ENCODE data around the gene FAM111B.

Gene FAM111B

DNA sequence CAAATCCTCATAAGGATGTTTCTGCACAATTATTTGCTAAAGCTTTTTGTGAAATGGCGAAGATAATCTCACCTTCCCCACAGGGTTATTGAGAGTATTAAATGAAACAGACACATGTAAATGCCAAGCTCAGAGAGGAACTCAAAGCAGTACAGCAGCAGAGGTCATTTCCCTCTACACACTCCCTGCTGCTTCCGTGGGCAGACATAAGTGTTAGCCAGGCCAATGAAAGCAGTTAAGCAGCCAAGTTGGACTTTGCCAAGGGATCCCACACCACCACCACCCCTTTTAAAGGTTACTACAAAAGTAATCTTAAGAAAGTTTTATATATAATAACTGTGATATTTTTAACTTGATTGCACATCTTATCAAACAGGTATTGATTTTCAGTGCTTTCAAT, 31.6 kb downstream of the FAM111B start:
- Mint-ChIP-seq H3K9me3 (no peaks in the 10 kb centered on the region), H3K4me3 (no peak overlapping the region), H3K27me3 (ENCODE audit: low read depth) (no peaks in the 10 kb centered on the region), H3K27ac (no peak overlapping the region), H3K4me1 (ENCODE audit: low read depth) (peaks cover 33% of the 10 kb centered on the region), H3K36me3 (ENCODE audit: low read depth) (peaks cover 24% of the 10 kb centered on the region)

DNA sequence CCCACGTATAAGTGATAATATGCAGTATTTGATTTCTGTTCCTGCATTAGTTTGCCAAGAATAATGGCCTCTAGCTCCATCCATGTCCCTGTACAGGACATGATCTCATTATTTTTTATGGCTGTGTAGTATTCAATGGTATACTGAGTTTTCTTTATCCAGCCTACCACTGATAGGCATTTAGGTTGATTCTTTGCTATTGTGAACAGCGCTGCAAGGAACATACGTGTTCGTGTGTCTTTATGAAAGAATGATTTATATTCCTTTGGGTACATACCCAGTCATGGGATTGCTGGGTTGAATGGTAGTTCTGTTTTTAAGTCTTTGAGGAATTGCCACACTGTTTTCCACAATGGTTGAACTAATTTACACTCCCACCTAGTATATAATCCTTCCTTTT, 34.2 kb downstream of the FAM111B start:
- H3K4me1 Mint-ChIP-seq (ENCODE audit: low read depth), result peaks cover 38% of the 10 kb centered on the region

GRCh38 chr11:59141673-59142460, 34.8 kb downstream of the FAM111B start:
- Mint-ChIP-seq H3K4me1 (ENCODE audit: low read depth) (peaks cover 42% of the 10 kb centered on the region), H3K27me3 (ENCODE audit: low read depth) (no peaks in the 10 kb centered on the region), H3K9me3 (no peaks in the 10 kb centered on the region), H3K4me3 (peak overlapping the region; percentile 97), H3K36me3 (ENCODE audit: low read depth) (peaks cover 31% of the 10 kb centered on the region), H3K27ac (peak overlapping the region; percentile 96)

More for the DNA sequence above, 34.2 kb downstream of the FAM111B start:
- Mint-ChIP-seq H3K9me3 (no peaks in the 10 kb centered on the region), H3K27ac (no peak overlapping the region), H3K4me3 (peak overlapping the region; percentile 97), H3K36me3 (ENCODE audit: low read depth) (peaks cover 26% of the 10 kb centered on the region), H3K27me3 (ENCODE audit: low read depth) (no peaks in the 10 kb centered on the region)

DNA sequence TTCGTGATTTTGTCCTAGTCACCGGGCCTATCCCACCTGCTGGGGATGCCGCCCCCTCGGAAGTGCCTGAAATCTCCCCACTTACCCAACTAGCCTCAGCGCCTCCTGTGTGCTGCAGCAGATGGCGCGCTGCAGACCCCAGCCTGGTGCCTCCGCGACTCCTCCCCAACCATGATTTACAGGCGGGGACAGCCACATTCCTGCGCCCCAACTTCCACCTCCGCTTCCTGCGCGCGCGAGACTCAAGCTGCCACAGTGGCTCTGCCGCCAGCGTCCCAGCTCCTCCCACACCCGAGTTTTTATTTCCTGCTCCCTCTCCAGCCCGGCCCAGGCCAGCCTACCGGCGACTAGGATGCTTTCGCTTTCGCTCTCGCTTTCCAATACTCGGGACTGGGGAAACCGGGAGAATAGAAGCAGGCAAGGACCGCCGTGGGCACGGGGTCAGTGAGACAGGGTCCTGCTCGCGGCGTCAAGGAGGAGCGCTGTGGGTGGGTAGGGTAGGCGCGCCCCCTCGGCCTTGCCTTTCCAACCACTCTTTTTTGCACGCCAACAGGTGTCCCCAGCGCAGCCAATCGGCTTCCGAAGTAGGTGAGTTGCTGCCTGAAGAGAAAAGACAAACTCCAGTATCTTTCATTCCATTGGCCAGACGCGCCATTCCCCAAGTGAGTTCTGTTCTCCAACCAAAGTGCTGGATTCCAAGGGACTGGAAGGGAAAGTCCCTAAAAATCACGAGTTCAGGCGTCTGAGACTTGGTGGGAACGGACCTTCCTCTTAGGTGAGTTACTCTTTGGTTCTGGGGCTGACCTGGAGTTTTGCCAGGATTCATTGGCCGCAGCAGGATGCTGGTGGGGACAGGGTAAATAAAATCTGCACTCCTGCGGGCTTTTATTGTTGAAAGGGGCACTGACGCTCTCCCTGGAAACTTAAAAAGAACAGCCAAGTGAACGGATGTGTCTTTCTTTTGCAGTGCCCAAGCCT, 35.8 kb downstream of the FAM111B start, which contains the start of gene FAM111A:
FAM111A (plus strand) TSS at position 327 of the 978 bp plus-strand sequence. CDS start 6,017 bp downstream, outside the sequence.
- Mint-ChIP-seq H3K4me3 (peak within 1 kb of the TSS; percentile 97), H3K36me3 (ENCODE audit: low read depth) (peaks cover 36% of the 10 kb centered on the region), H3K9me3 (no peaks in the 10 kb centered on the region), H3K4me1 (ENCODE audit: low read depth) (peaks cover 50% of the 10 kb centered on the region), H3K27me3 (ENCODE audit: low read depth) (no peaks in the 10 kb centered on the region), H3K27ac (peak within 1 kb of the TSS; percentile 96)

DNA sequence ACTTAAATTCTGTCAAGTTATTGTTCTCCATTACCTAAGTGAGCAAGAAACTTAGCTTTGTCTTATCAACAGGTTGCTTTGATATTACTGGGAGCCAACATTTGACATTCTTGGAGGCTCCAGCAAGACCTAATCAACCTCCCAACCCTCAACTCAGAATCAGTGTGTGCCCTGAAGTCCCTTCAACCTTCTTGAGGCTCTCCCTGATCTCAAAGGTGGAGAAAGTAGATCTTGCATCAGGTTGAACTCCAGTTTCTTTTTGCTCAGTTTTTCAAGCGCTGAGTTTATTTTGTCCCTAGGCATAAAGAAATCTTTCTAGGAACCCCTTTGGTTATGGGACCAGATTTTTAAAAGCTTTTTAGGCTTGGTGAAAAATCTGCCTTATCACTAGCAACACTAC, 37.1 kb downstream of the FAM111B start:
- H3K9me3 Mint-ChIP-seq, result no peaks in the 10 kb centered on the region
- peaks cover 60% of the 10 kb centered on the region for H3K4me1 Mint-ChIP-seq (ENCODE audit: low read depth)
- peak overlapping the region; percentile 97 for H3K4me3 Mint-ChIP-seq
- H3K27me3 Mint-ChIP-seq (ENCODE audit: low read depth), result no peaks in the 10 kb centered on the region
- peaks cover 42% of the 10 kb centered on the region for H3K36me3 Mint-ChIP-seq (ENCODE audit: low read depth)
- peak overlapping the region; percentile 96 for H3K27ac Mint-ChIP-seq

DNA sequence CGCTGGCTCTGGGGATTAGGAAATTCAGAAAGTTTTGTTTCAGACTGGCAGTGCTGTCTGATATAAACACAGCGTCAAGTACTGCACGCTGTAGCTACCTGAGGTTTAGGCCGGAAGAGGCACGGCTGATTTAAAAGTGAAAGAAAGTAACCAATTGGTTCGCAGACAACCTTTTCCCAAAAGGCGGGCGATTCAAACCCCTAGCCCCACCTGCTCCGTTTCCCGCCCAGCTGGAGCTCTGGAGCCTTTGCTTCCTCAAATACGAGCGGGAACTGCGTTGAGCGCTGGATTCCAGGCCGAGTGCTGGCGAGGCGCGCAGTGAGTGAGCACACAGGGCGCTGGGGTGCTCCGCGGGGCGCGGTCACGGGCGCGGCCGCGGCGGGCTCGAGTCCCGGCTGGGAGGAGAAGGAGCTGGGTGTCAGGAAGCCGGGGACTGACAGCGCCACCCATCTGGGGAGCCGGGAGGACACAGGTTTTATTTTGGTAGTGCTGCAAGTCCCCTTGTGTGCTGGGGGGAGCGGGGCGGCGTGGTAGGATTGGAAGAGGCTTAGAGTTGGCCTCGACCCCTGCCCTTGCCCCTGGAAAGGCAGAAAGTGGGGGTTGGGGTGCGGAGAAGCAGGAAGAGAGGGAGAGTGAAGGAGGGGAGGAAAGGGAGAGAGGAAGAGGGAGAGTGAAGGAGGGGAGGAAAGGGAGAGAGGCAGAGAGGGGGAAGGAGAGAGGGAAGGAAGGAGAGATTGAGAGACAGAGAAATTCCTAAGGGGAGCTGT, 37.7 kb downstream of the FAM111B start:
- H3K4me1 Mint-ChIP-seq (ENCODE audit: low read depth), result peaks cover 62% of the 10 kb centered on the region
- no peaks in the 10 kb centered on the region for H3K27me3 Mint-ChIP-seq (ENCODE audit: low read depth)
- H3K36me3 Mint-ChIP-seq (ENCODE audit: low read depth), result peaks cover 46% of the 10 kb centered on the region
- peak overlapping the region; percentile 97 for H3K4me3 Mint-ChIP-seq
- H3K9me3 Mint-ChIP-seq, result no peaks in the 10 kb centered on the region
- peak overlapping the region; percentile 96 for H3K27ac Mint-ChIP-seq

DNA sequence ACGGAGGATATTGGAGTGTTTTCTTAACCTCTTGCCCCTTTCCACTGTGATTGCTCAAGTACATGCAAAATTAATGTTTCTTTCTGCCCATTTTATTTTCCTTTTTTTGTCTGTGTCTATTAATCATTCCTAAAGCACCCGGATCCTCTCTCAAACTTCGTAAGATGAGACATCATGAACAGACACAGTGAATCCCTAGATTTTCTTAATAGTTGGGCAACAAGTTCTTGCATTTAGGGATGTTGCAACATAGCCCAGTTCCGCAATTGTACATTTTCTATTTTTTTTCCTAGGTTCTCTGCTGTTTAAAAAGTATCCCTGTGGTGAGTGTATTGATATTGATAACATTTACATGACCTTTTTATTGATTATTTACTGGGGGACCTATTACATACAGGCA, 38.5 kb downstream of the FAM111B start:
- no peaks in the 10 kb centered on the region for H3K27me3 Mint-ChIP-seq (ENCODE audit: low read depth)
- peak overlapping the region; percentile 97 for H3K4me3 Mint-ChIP-seq

GRCh38 chr11:59151761-59152160, 44.7 kb downstream of the FAM111B start:
- peak overlapping the region; percentile 43 for H3K4me3 Mint-ChIP-seq
- H3K27ac Mint-ChIP-seq, result peak overlapping the region; percentile 64
- H3K27me3 Mint-ChIP-seq (ENCODE audit: low read depth), result no peaks in the 10 kb centered on the region
- no peaks in the 10 kb centered on the region for H3K9me3 Mint-ChIP-seq
- peaks cover 47% of the 10 kb centered on the region for H3K4me1 Mint-ChIP-seq (ENCODE audit: low read depth)
- peaks cover 55% of the 10 kb centered on the region for H3K36me3 Mint-ChIP-seq (ENCODE audit: low read depth)

More for the DNA sequence above, 38.5 kb downstream of the FAM111B start:
- Mint-ChIP-seq H3K36me3 (ENCODE audit: low read depth) (peaks cover 52% of the 10 kb centered on the region), H3K4me1 (ENCODE audit: low read depth) (peaks cover 68% of the 10 kb centered on the region), H3K9me3 (no peaks in the 10 kb centered on the region), H3K27ac (peak overlapping the region; percentile 96)

- Mint-ChIP-seq H3K36me3 (ENCODE audit: low read depth) (peaks cover 51% of the 10 kb centered on the region), H3K9me3 (no peaks in the 10 kb centered on the region), H3K27ac (peak overlapping the region; percentile 64), H3K4me3 (peak overlapping the region; percentile 61), H3K4me1 (ENCODE audit: low read depth) (peaks cover 42% of the 10 kb centered on the region), H3K27me3 (ENCODE audit: low read depth) (no peaks in the 10 kb centered on the region)
Observed at GRCh38 chr11:59152312-59152951, 45.4 kb downstream of the FAM111B start.

- H3K27ac Mint-ChIP-seq, result no peak overlapping the region
- H3K27me3 Mint-ChIP-seq (ENCODE audit: low read depth), result no peaks in the 10 kb centered on the region
- H3K9me3 Mint-ChIP-seq, result no peaks in the 10 kb centered on the region
- no peak overlapping the region for H3K4me3 Mint-ChIP-seq
- peaks cover 34% of the 10 kb centered on the region for H3K4me1 Mint-ChIP-seq (ENCODE audit: low read depth)
- H3K36me3 Mint-ChIP-seq (ENCODE audit: low read depth), result peaks cover 34% of the 10 kb centered on the region
Observed at GRCh38 chr11:59154610-59155009, 47.6 kb downstream of the FAM111B start.

DNA sequence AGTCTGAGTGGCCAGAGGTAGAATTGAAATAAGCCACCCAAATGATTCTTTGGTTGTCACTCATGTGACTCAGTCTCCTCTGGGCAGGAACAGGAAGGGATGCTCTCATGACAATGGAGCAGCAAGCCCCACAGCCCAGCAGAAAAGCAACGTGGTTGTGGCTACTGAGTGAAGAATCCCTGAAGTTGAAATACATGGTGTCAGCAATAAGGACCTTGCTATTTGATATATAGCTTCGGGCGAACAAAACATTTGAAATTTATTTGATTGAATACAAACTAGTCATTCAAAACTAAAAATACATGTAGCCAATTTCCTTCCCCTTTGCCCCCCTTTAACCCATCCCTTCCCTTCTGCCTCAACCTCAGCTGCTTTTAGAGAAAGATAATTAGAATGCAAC, 50.4 kb downstream of the FAM111B start:
- Mint-ChIP-seq H3K36me3 (ENCODE audit: low read depth) (peaks cover 16% of the 10 kb centered on the region), H3K27ac (no peak overlapping the region), H3K9me3 (no peaks in the 10 kb centered on the region), H3K4me3 (no peak overlapping the region), H3K27me3 (ENCODE audit: low read depth) (peaks cover 12% of the 10 kb centered on the region), H3K4me1 (ENCODE audit: low read depth) (peaks cover 15% of the 10 kb centered on the region)

GRCh38 chr11:59158206-59159068, 51.4 kb downstream of the FAM111B start:
- peaks cover 8% of the 10 kb centered on the region for H3K36me3 Mint-ChIP-seq (ENCODE audit: low read depth)
- H3K27me3 Mint-ChIP-seq (ENCODE audit: low read depth), result peaks cover 18% of the 10 kb centered on the region
- no peak overlapping the region for H3K4me3 Mint-ChIP-seq
- no peaks in the 10 kb centered on the region for H3K9me3 Mint-ChIP-seq
- H3K27ac Mint-ChIP-seq, result no peak overlapping the region
- H3K4me1 Mint-ChIP-seq (ENCODE audit: low read depth), result peaks cover 8% of the 10 kb centered on the region

GRCh38 chr11:59164028-59164427, 57.0 kb downstream of the FAM111B start:
- H3K36me3 Mint-ChIP-seq (ENCODE audit: low read depth), result no peaks in the 10 kb centered on the region
- peaks cover 40% of the 10 kb centered on the region for H3K27me3 Mint-ChIP-seq (ENCODE audit: low read depth)
- H3K27ac Mint-ChIP-seq, result no peak overlapping the region
- no peaks in the 10 kb centered on the region for H3K9me3 Mint-ChIP-seq
- H3K4me1 Mint-ChIP-seq (ENCODE audit: low read depth), result peaks cover 4% of the 10 kb centered on the region
- H3K4me3 Mint-ChIP-seq, result no peak overlapping the region
